Brain pericyte (primary cell): ENCODE measurements around the gene NLRC5.

Source experiments
- DNase-seq: peaks from one replicate; pipeline ENCODE4 v3.0.0-alpha.2; 2012; ENCODE audit warnings: low read depth, low spot score

Gene NLRC5

GRCh38 chr16:57126411-57126810, 137.1 kb downstream of the NLRC5 start:
- no peak for DNase-seq

GRCh38 chr16:57127037-57127763, 137.8 kb downstream of the NLRC5 start:
- no peak for DNase-seq

- no peak for DNase-seq
Observed at GRCh38 chr16:57127836-57128235, 138.5 kb downstream of the NLRC5 start.

DNA sequence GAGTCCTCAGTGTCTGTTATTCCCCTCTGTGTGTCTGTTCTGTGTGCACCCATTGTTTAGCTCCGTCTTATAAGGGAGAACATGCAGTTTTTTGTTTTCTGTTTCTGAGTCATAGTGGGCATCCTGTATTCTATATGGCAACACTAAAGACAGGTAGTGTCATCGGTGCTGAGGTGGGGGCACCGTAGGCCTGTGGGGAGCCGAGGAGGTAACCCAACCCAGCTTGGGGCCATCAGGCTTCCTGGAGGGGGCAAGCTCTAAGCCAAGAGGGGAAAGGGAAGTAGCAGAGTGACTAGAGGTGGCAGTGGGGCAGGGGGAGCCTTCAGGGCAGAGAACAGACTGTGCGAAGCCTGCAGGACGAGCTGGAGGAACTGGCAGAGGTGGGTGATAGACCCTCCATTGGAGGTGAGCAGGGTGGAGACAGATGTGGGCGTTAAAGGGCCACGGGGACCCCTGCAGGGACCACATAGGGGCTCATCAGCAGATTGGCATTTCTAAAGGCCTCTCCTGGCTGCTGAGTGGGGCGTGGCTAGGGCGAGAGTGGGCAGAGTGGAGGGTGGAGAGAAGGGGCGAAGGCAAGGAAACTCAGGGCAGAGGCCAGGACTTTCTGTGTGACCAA, 139.5 kb downstream of the NLRC5 start:
- no peak for DNase-seq

DNA sequence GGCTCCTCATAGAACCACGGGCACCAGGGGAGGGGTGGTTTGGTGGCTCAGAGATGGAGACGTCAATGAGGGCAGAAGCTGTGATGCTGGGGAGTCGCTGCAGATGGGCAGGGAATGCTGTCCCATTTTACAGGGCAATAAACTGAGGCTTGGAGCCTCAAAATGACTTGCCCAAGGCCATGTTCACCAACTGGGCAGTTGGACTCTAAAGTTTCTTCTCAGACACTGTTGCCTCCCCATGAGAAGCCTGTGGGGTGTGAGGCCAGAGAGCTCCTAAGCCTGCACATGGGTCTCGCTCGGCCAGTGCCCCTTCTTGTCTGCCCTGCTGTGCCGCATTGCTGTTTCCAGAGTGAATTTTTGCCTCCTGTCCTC, 141.6 kb downstream of the NLRC5 start:
- DNase-seq: no peak

- no peak for DNase-seq
Observed at GRCh38 chr16:57131351-57131970, 142.1 kb downstream of the NLRC5 start.

DNA sequence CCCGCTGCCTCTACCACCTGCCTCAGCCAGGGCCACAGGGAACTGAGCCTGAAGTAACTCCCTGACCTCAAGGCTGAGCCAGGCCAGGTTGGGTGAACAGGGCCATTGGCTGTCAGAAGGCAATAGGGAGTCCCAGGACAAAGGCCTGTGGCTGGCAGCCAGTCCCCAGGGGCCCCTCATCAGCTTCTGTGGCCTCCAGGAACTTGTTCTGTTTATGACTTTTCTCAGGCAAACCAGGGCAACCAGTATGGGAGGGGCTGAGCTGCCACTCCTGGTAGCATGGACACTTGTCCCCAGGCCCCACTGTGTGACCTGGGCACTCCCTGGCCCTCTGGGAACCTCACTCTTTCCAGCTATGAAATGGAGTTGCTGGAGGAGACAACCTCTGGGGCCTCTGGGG, 143.1 kb downstream of the NLRC5 start:
- DNase-seq: no peak

- no peak for DNase-seq
Observed at GRCh38 chr16:57133031-57133430, 143.7 kb downstream of the NLRC5 start.
